CD4-positive, alpha-beta T cell treated with Interleukin-4 for 1 hour (primary cell): ENCODE data around the gene AKAP11.
"Not testable (repeated sequence)": the region's sequence is repeated elsewhere in the genome, so short reads cannot be mapped to it uniquely, and the experiment has no call there.

Source experiments
- DNase-seq, 2 donors: peaks; one replicate each; pipeline ENCODE4 v3.0.0-alpha.2; 2020 to 2022

AKAP11 gene, protein sequence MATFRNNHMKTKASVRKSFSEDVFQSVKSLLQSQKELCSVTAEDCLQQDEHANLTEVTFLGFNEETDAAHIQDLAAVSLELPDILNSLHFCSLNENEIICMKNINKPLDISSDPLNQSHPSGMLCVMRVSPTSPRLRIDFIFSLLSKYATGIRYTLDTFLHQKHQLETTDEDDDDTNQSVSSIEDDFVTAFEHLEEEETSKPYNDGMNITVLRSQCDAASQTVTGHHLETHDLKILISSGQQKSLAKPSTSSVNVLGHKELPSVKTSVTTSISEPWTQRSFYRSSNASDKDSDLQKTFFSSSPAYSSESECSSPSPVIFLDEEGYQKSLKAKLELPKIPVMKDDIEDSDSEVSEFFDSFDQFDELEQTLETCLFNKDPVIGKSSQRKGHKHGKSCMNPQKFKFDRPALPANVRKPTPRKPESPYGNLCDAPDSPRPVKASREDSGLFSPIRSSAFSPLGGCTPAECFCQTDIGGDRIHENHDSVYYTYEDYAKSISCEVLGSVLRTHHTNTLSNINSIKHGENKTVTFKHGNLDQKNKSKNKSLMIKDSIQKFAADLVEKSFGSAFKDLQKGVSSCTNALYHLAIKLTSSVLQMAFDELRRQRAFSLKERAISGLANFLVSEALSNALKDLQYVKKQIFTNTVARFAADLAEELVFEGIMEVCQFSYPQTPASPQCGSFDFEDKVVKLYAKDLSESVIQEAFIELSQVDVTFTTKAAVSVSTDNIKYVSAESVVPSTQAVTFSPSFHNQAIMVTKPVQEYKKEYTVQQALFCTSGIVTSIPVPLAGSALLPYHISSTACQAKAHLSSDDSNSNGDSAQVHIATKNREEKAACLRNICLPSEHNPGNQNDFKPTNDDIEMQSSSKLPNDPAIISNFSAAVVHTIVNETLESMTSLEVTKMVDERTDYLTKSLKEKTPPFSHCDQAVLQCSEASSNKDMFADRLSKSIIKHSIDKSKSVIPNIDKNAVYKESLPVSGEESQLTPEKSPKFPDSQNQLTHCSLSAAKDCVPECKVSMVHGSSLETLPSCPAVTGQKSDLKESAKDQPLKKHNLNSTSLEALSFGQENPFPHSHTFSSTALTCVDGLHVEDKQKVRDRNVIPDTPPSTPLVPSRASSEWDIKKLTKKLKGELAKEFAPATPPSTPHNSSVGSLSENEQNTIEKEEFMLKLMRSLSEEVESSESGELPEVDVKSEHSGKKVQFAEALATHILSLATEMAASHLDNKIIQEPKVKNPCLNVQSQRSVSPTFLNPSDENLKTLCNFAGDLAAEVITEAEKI (N-terminal part only)

GRCh38 chr13:42272115-42272803 lies at the start of gene AKAP11:
Gene AKAP11 (plus strand): TSS chr13:42272152. CDS start chr13:42286349, 14,197 bp downstream.
- DNase-seq: peak in 1 of 2 donors; percentile 41

DNA sequence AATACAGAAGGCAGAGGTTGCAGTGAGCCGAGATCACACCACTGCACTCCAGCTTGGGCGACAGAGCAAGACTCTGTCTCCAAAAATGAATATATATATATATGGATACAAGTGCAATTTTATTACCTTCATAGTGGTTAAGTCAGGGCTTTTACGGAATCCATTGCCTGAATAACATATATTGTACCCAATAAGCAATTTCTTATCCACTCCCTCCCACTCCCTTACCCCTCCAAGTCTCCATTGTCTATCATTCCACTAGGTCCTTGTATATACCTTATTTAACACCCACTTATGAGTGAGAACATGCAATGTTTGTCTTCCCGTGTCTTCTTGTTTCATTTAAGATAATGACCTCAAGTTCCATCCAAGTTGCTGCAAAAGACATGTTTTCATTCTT lies 48.3 kb upstream of the AKAP11 start:
- no peak for DNase-seq

DNA sequence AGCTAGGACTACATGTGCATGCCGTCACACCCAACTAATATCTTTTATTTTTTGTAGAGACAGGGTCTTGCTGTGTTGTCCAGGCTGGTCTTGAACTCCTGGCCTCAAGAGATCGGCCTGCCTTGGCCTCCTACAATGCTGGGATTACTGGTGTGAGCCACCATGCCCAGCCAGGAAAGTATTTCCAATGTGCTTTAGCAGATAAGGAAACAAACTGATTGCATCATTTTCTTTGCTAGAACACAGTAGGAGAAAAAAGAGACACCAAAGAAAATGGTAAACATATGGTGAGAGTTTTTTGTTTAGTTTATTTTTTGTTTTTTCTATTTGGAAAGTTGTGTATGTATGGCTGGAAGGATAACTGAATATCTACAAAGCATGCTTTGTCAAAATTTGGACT lies 46.9 kb upstream of the AKAP11 start:
- DNase-seq: no peak

GRCh38 chr13:42226759-42227158 lies 45.2 kb upstream of the AKAP11 start:
- DNase-seq: not testable (repeated sequence)

- DNase-seq: no peak
These were observed 43.4 kb upstream of the AKAP11 start for GRCh38 chr13:42228527-42228926.

GRCh38 chr13:42229287-42229686 lies 42.7 kb upstream of the AKAP11 start:
- no peak for DNase-seq

- no peak for DNase-seq
These were observed 39.3 kb upstream of the AKAP11 start for GRCh38 chr13:42232671-42233070.

DNA sequence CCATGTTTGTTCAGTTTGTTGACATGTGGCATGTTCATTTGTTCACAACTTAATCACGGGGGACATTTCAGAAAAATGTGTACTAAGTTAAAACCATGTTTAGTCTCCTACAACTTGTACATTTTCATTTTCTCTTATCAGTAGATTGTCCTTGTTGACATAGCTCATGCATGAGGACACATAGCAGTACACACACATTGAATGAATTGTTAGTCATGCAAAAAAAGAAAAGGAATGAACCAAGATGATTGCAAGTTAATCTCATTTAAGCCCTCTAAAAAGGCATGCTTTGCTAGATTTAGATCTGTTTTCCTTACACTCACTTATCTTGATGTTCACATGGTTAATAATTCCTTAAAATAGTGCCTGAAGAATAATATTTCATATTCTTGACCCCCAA lies 38.2 kb upstream of the AKAP11 start:
- DNase-seq: no peak

DNA sequence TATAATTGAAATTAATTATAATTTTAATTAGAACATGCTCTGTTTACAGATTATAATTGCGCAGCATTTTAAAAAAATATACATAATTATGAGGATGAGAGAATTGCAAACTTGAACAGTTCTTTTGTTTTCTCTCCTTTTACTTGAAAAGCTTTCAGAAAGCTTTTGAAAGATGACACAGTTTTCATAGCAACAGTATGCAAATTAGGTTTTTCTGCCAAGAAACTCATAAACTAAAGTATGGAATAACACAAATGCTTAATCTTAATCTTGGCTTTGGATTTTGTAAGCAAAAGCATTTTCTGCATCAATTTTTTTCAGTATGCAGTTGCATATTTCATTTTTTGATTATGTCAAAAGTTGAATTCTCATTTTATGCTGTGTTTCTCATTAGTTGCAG lies 32.8 kb upstream of the AKAP11 start:
- DNase-seq: no peak

DNA sequence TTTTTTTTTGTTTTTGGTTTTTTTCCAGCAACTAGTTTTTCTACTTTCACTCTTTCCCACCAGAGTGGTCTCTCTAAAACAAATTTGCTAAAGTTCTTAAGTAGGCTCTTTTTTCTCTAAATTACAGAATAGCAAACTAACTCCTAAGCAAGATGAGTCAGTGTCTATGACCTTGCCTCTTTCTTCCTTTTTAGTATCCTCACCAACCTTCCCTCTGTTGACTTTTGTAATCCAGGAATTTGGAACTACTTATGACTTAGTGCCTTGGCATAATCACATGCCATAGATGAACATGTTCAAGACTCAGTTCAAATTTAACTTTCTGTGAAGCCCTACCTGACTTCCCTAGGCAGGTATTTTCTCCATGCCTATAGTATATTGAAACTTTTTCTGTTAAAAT lies 32.3 kb upstream of the AKAP11 start:
- no peak for DNase-seq

DNA sequence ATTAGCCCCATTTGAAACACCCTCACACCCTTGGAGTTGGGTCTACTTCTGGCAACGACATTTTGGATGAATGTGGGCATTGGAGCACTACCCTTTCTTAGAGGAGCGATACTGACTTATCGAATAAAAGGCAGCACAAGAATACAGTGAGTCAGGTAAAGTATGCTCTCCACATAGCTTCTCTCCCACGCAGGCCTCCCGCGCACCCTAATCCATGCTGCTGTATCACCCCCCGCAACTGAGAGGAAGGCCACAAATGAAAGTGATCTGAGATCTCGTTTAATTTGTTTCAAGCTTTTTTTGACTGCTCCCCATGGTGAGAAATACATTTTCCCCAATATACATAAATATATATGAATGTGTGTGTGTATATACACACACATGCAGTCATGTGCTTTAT lies 25.4 kb upstream of the AKAP11 start:
- DNase-seq: no peak

GRCh38 chr13:42247883-42248282 lies 24.1 kb upstream of the AKAP11 start:
- DNase-seq: no peak

GRCh38 chr13:42255886-42256285 lies 16.1 kb upstream of the AKAP11 start:
- DNase-seq: no peak

DNA sequence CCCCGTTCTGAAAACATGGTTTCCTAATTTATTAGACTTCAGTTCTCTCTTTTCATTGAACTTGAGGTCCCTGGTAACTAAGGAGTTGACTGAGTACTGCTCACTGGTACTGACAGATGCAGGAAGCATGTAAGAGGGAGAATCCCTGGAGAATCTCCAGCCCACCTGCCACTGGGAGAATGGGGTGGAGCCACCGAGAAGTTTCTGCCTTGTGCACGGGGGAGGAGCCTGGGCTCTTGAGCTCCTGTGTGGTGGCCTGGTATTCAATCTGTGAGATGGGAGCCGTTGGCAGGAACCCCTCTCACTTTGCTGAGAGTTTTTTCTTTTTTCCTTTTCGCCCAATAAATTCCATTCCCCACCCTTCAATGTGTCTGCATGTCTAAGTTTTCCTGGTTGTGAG lies 13.2 kb upstream of the AKAP11 start:
- no peak for DNase-seq

GRCh38 chr13:42259515-42259914 lies 12.4 kb upstream of the AKAP11 start:
- no peak for DNase-seq

GRCh38 chr13:42260903-42261654 lies 10.9 kb upstream of the AKAP11 start:
- DNase-seq: no peak

DNA sequence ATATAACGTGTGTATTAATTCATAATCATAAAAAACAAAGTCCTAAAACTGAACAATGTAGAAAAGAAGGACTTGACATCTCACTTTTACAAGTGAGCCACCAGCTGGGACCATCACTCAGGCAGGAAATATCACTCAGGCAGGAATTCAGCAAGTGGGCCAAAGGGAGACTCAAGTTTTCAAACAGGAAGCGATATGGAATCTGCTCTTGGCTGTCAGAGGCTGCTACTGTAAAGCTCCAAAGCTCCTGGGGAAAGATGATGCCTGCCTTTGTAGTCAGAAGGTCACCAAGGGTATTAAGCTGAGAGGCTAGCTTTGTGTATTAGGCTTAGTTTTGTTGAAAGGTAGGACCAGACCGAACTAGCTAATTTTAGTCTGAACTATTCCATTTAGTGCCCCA lies 5.5 kb upstream of the AKAP11 start:
- no peak for DNase-seq

- no peak for DNase-seq
These were observed 1.6 kb upstream of the AKAP11 start for GRCh38 chr13:42270160-42270856.

DNA sequence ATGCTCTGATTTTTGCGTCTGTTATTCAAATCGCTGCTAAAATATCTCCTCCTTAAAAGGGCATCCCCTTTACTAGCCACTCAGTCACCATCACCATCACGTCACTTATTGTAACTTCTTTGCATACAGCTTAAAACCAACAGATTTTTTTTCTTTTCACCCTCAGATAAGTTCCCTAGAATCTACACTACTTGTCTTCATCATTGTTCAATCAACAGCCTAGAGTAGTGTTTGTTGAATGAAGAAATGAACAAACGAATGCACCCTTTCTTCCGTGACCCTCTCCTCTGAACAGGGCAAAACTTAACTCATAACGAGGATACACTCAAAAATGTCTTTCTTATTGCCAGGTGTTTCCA lies 1.1 kb upstream of the AKAP11 start:
- DNase-seq: no peak

- peak; percentile 97 to 98 for DNase-seq
These were observed 426 bp upstream of the AKAP11 start for GRCh38 chr13:42271337-42272114.
